ENCODE results near the gene TRPM5.

- TF ChIP-seq POLR2AphosphoS5 (IDR thresholded peaks at IDR 0.05) = no peak
- TF ChIP-seq POLR2A (IDR thresholded peaks at IDR 0.05) = no peak
- no peak for TF ChIP-seq CTCF (IDR thresholded peaks at IDR 0.05)
Measured at GRCh38 chr11:2423157-2424025, 20.9 kb downstream of the TRPM5 start.

All from prostate gland (tissue), 2 donors.